Umbilical cord (tissue), 2 donors: ENCODE data around the gene ATP1A4. TPM values are rescaled to one million over a fixed set of nuclear protein-coding genes. Genes with fewer than 3 reads are reported as not detected.

Experiments
- DNase-seq: peaks from one replicate; pipeline ENCODE4 v3.0.0-alpha.2; 2015; ENCODE audit warnings: low spot score
- total RNA-seq: library from RNA; depleted of rRNA; stranded (reverse); fragments of >200 nt; gene quantifications from one replicate; pipeline ENCODE4 v1.2.3, GENCODE V29; 2014; ENCODE audit warnings: low replicate concordance; ENCODE audit not compliant: insufficient read depth

ATP1A4 gene
- total RNA-seq, 1 donor from 2014 or later, result 0.96 TPM

DNA sequence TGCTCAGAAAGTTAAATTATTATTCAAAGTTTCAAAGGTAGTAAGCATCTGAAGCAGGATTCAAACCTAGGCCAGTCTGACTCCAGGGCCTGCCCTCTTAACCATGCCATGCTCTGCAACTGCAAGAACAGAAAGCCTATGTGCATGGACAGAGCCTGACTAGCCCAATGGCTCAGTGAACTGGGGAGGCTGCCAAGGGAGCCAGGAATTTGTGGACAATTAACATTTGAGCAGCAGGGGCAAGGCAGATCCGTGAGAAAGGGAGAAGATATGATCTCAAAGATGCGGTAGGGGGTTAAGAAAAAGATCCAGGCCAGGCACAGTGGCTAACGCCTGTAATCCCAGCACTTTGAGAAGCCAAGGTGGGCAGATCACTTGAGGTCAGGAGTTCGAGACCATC is 6.5 kb upstream of the ATP1A4 start:
- no peak for DNase-seq

DNA sequence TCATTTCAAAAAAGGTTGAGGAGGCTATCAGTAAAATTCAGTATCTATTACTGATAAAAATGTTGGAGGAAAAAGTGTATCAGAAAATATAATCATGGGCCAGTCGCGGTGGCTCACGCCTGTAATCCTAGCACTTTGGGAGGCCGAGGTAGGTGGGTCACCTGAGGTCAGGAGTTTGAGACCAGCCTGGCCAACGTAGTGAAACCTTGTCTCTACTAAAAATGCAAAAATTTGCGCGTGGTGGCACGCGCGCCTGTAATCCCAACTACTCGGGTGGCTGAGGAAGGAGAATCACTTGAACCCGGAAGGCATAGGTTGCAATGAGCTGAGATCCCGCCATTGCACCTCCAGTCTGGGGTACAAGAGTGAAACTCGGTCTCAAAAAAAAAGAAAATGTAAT is 5.3 kb upstream of the ATP1A4 start:
- no peak for DNase-seq

DNA sequence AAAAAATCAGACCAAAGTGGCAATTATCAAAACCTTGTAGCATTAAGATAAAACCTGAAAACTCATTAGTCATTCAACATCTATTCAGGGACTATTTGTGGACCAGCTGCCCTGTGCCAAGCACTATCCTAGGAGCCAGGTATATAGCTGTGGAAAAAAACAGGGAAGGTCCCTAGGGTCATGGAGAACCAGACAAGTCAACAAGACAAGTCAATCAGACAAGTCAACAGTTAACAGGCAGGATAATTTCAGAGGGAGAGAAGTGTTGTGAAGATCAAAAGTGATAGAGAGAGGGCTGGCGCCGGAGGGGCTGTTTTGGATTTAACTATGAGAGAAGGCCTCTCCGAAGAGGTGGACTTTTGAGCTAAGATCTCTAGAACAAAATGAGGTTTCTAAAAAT is 3.3 kb upstream of the ATP1A4 start:
- DNase-seq, result no peak

DNA sequence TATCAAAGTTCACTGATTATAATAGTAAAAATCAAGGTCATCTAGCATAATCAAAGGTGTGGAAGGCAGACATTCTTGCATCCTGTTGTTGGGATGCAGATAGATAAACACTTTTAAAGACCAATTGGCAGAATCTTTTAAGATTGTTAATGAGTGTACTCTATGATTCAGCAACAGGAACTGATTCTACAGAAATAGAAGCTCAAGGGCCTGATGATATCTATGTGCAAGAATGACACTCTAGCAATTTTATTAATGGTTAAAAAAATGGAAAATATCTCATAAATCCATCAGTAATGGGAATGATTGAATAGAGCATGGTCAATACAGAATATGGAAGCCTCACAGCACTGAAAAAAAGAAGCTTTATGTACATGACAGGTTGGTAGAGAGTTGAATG is 2.2 kb upstream of the ATP1A4 start:
- no peak for DNase-seq

DNA sequence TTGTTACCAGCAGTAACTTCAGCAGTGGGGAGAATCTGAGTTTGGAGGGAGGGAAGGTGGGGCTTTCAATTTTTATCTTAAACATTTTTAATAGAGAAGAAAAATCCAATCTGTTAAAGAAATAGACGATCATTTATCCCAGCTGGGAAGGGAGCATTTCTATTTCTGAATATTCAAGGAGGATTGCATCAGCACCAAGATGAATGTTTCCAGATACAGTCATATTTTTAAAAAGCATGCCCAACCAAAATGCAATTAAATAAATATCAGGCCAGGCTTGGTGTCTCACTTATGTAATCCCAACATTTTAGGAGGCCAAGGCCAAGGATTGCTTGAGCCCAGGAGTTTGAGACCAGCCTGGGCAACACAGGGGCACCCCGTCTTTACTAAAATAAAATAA is 1.7 kb upstream of the ATP1A4 start:
- peak; percentile 62 for DNase-seq

DNA sequence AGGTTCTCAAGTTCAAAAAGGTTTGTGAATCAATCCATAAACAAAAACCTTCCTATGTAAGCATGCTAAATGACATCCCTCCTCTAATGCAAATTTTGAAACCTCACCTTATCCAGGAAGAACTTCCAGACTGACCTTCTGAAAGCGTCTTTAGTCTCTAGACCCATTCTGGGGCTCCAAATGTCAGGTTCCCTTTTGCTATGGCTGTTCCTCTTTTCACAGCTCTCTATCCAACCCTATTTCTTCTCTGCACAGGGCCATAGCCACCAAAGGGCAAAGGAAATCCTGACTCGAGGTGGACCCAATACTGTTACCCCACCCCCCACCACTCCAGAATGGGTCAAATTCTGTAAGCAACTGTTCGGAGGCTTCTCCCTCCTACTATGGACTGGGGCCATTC is 3.4 kb downstream of the ATP1A4 start:
- no peak for DNase-seq

DNA sequence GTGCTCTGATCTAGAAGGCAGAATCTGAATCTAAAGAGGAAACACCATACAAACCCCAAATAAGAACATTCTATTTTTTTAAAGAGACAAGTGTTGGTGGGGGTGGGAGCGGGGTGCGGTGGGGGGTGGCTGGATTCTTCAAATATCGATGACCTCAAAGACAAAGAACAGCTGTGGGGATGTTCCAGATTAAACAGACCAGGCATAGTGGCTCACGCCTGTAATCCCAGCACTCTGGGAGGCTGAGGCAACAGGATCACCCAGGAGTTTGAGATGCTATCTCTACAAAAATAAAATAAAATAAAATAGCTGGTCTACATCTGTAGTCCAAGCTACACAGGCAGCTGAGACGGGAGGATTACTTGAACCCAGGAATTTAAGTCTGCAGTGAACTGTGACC is 5.0 kb downstream of the ATP1A4 start:
- no peak for DNase-seq

DNA sequence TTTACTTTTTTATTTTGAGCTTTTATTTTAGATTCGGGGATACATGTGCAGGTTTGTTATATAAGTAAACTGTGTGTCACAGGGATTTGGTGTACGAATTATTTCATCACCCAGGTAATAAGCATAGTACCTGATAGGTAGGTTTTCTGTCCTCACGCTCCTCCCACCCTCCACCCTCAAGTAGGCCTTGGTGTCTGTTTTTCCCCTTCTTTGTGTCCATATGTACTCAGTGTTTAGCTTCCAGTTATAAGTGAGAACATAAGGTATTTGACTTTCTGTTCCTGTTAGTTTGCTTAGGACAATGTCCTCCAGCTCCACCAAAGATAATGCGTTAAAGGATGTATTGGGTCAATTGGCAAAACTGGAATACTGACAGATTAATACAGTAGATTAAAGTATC is 5.8 kb downstream of the ATP1A4 start:
- no peak for DNase-seq

DNA sequence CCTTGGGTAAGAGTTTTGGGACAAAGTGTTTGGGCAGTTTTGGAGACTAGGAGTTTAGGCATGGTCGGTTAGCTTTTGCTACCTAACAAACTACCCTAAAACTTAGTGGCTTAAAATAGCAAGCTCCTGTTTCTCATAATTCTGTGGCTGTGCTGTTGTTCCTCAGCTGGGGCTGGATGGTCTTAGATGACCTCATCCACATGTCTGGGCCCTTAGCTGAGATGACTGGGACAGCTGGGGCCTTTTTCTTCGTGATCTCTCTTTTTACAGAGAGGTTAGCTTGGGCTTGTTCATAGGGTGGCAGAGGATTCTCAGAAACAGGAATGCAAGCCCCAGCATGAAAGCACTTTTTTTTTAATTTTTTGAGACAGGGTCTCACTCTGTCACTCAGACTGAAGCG is 6.6 kb downstream of the ATP1A4 start:
- peak; percentile 21 for DNase-seq

DNA sequence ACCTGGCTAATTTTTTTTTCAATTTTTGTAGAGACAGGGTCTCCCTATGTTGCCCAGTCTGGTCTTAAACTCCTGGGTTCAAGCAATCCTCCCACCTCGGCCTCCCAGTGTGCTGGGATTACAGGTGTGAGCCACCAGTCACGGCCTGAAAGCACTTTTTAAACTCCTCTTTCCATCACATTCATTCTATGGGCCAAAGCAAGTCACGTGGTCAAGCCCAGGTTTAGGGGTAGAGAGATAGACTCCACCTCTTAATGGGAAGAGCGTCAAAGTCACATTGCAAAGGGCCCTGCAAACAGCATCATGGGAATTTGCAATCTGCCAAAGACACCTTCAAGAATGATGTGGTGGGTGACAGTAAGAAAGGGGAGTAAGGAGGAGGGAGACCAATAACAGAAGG is 7.1 kb downstream of the ATP1A4 start:
- no peak for DNase-seq

DNA sequence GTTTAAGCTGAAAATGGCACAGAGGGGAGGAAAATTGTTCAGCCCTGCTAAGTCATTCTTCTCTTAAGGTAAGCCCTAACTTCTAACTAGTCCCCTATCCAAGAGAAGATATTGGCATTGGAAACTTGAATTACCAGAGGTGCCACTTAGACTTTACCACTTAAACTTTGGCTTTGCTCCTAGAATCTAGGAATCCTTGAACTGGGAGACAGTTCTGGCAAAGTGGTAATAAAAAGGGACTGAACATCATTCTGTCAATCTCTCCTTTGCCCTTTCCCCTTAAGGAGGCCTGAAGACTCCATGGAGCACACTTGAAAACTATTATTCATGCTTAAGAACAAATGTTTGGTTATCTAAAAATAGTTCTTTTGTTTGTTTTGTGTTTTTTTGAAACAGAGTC is 8.4 kb downstream of the ATP1A4 start:
- no peak for DNase-seq

DNA sequence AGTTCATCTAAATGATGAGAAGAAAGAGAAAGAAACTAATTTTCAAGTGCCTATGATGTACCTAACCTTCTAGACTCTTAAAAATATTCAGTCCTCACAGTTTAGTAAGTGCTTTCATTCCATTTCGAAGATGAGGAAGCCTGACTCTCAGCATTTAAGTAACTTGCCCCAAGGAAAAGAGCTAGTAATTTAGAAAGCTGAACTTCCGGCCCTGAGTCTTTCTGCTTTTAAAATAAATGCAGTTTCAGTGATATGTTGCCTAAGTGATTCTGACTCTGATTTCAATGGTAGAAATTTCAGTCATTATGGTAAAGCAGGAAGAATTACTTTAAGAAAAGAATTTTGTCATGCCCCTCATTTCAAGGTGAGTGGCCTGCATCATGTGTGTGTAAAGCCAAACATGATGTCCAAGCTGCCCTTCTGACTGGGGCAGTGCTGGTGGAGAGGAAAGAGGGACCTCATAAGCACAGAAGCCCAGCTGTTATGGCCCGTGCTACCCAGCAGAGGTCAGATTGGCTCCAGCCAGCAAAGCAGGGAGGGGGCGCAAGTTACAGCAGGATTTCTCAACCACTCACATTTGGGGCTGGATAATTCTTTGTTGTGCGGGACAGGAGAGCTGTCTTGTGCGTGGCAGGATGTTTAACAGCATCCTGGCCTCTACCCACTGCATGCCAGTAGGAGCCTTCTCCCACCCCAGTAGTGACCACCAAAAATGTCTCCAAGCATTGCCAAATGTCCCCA is 10.7 kb downstream of the ATP1A4 start:
- peak; percentile 45 for DNase-seq

DNA sequence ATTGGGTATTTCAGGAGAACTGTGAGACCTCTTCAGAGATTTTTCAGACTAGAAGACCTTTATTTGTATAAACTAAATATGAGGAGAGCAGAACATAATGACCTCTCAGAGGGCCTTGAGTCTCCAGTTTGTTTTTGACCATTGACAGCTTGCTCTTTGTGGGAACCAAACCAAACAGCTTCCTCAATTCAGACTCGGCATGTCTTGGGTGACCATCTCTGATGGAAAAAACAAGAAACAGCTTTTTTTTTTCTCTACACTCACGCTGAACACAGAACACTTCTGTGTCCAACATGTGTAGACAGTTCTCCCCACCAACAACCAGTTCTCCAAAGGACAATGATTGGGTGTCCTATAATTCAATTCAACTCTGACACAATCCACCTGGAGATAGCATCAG is 11.5 kb downstream of the ATP1A4 start:
- DNase-seq, result no peak

DNA sequence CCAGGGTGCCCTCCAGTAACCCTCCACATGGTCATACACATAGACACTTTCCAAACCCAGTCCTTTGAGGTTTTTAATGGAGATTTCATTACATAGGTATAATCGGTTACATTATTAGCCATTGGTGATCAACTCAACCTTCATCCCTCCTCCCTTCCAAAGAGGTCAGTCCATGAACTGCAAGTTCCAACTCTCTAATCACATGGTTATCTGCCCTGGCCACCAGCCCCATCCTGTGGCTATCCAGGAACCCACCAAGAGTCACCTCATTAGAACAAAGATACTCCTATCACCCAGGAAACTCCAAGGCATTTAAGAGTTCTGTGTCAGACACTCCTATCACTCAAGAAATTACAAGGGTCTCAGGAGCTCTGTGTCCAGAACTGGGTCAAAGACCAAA is 12.2 kb downstream of the ATP1A4 start:
- no peak for DNase-seq

DNA sequence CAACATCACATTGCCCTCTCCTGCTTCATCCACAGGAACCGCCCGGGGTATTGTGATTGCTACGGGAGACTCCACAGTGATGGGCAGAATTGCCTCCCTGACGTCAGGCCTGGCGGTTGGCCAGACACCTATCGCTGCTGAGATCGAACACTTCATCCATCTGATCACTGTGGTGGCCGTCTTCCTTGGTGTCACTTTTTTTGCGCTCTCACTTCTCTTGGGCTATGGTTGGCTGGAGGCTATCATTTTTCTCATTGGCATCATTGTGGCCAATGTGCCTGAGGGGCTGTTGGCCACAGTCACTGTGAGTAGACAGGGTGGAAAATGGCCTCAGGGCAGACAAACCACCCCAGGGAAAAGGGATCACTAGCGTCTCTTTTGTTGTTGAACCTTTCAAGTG is 12.7 kb downstream of the ATP1A4 start:
- no peak for DNase-seq

DNA sequence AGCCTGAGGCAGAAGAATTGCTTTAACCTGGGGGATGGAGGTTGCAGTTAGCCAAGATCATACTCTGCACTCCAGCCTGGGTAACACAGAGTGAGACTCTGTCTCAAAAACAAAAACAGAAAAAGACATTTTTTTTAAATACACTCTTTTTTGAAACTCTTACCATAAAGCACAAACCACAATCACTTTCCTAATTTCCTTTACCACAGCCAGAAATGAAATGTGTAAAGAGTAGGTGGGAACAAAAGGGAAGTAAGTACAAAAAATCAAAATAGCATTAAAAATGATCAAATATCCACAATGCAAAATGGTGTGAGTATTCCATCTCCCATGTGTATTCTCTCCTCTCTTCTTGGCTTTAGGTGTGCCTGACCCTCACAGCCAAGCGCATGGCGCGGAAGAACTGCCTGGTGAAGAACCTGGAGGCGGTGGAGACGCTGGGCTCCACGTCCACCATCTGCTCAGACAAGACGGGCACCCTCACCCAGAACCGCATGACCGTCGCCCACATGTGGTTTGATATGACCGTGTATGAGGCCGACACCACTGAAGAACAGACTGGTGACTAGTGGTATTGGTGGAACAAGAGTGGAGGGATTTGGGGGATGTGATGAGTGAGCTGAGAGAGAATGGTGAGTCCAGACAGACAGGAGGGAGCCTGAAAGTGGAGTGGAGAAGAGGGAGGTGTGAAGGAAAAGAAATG is 14.9 kb downstream of the ATP1A4 start:
- DNase-seq, result no peak

DNA sequence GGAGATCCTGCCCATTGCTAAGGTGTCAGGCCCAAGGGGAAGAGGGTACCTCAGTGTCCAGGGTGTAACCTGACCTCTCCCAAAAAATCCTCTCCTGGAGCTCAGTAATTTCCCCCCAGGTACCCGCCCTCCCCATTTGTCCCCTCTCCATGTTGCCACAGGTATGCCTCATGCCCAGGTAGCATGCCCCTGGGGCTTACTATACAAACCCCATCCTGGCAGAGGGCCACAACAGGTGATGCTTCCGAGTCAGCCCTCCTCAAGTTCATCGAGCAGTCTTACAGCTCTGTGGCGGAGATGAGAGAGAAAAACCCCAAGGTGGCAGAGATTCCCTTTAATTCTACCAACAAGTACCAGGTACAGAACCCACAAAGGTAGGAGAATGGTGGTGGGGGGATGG is 15.7 kb downstream of the ATP1A4 start:
- DNase-seq, result no peak

DNA sequence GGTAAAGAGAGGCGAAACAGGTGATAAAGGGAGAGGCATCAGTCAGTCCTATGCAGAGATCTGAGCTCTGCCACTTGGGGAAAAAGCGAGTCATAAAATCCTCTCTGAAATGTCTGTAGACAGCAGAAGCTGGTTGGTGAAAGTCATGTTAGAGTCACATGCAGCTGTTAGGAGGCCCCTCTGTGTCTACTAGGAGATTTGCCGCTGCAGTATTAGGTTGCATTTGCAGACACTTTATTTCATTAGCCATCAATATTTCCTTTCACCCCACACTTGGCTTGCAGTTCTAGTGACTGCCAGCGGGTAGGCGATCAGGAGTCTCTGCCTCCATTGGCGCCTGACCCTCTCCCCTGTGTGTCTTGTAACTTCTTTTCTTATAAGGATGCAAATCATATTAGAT is 16.2 kb downstream of the ATP1A4 start:
- no peak for DNase-seq

DNA sequence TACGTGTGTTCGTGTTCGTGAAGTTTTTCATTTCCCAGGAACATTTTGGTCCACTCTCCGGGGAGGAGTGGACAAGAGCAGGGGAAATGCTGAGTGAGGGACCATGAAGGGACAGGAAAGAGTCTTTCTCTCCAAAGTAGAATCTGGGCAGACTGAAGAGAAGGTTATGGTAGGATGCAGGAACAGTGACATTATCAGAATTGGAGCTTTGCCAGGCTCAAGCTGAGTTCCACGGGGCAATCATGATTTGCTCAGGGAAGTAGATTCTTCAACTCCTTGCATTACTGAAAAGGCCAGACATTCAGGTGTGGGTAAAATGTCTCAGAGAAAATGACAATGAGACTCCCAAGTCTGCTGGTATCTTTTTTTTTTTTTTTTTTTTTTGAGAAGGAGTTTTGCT is 16.6 kb downstream of the ATP1A4 start:
- DNase-seq, result no peak

DNA sequence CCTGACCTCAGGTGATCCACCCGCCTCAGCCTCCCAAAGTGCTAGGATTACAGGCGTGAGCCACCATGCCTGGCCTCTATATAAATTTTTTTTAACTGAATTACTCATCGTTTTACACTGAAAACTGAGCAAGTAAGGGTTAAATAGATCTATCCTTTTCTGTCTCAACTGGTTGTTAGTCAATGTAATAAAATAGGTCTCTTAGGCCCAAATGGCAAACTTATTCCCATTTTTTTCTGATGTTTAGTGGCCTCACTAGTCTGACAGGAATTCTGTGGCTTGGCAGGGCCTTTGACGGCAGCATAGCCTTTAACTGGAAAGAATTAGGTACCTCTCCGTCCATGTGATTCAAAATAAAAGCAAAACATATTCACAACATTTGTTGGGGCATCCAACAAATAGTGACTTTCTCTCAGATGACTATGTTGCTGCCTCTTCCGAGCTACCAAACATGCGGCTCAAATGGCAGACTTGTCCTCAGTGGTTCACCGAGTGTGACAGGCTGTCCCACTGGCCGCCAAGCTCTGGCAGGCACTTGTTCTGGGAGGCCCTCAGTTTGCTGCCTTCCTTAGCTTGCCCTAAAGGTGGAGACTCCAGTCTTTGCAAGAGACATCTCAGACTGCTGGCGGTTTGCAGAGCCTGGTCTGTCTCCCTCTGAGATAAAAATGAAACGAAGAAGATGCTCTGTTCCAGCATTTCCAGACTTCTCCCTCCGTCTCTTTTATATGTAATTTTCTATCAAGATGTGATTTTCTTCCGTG is 17.4 kb downstream of the ATP1A4 start:
- peak; percentile 42 for DNase-seq

DNA sequence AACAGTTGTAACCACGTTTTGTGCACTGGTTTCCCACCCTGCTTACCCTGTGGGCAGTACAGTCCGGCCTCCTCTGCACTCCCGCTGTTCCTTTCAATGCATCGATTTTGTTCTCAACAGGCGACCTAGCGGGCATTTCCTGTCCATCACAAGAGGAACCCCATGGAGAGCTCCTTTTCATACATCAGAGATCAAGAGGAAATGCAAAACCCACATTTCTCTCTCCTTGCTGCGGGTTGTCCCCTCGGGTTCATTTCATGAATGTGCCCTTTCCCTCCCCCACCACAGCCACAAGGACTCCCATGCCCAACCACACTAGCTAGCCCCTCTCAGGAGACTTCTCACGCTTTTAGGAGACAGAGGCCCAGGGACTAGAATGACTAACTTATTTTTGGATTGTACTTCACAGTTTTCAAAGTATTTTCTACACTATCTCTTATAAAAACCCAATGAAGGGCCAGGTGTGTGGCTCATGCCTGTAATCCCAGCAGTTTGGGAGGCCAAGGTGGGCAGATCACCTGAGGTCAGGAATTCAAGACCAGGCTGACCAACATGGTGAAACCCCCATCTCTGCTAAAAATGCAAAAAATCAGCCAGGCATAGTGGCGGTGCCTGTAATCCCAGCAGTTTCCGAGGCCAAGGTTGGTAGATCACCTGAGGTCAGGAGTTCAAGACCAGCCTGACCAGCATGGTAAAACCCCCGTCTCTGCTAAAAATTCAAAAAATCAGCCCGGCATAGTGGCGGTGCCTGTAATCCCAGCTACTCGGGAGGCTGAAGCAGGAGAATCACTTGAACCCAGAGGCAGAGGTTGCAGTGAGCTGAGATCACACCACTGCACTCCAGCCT is 18.4 kb downstream of the ATP1A4 start:
- DNase-seq, result no peak

DNA sequence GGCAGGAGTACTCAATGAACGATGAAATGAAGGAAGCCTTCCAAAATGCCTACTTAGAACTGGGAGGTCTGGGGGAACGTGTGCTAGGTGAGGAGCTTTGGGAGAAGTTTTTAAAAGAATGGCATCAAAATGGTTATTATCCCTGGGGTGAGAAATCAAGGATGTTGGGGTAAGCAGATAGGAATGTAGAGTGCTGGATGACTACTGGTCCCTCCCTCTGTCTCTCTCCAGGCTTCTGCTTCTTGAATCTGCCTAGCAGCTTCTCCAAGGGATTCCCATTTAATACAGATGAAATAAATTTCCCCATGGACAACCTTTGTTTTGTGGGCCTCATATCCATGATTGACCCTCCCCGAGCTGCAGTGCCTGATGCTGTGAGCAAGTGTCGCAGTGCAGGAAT is 20.0 kb downstream of the ATP1A4 start:
- DNase-seq, result no peak
